Keratinocyte (primary cell): Measurements from ENCODE around the gene B3GNT2. TPM values are rescaled to one million over a fixed set of nuclear protein-coding genes. Genes with fewer than 3 reads are reported as not detected.

Experiments used
- DNase-seq: peaks from one replicate; pipeline ENCODE4 v3.0.0-alpha.2; 2011; ENCODE audit warnings: low read depth, missing footprints, low spot score
- FAIRE-seq: peaks from 2 replicates; lab custom pipeline; 2011; peaks lifted over from hg19 to GRCh38; lab: Jason Lieb, UNC
- H2AFZ ChIP-seq: 2 replicates; pipeline ENCODE4 v1.6.0; 2012; ENCODE audit warnings: low read length, control low read depth, inconsistent platforms; ENCODE audit not compliant: control insufficient read depth
- H3K27ac ChIP-seq: 2 replicates; pipeline ENCODE4 v1.5.1; 2011; ENCODE audit warnings: low read length; ENCODE audit not compliant: control insufficient read depth, insufficient read depth
- H3K27me3 ChIP-seq: 3 replicates; pipeline ENCODE4 v1.6.0; 2011; ENCODE audit warnings: low read length; ENCODE audit not compliant: control insufficient read depth, insufficient read depth; ENCODE audit errors: extremely low read depth
- H3K36me3 ChIP-seq, 2 experiments: 2 replicates in 1 of 2; 3 replicates in 1 of 2; pipeline ENCODE4 v1.5.1; 2011; ENCODE audit warnings: low read length in 2 of 2, mild to moderate bottlenecking in 1 of 2; ENCODE audit not compliant: control insufficient read depth in 2 of 2, insufficient read depth in 2 of 2; ENCODE audit errors: extremely low read depth in 1 of 2
- H3K4me1 ChIP-seq: 3 replicates; pipeline ENCODE4 v1.5.1; 2011; ENCODE audit warnings: low read length; ENCODE audit not compliant: control insufficient read depth, insufficient read depth; ENCODE audit errors: extremely low read depth
- H3K4me2 ChIP-seq: 3 replicates; pipeline ENCODE4 v1.6.0; 2011; ENCODE audit warnings: low read depth, low read length; ENCODE audit not compliant: control insufficient read depth, insufficient read depth; ENCODE audit errors: extremely low read depth
- H3K4me3 ChIP-seq, 3 experiments: fragments of 200-600 bp in 1 of 3; sonication (generic) in 1 of 3; 2 replicates in 2 of 3; 3 replicates in 1 of 3; pipeline ENCODE4 v1.5.1; 2011 to 2016; ENCODE audit warnings: low read length in 3 of 3, mild to moderate bottlenecking in 3 of 3, control low read depth in 2 of 3, inconsistent platforms in 1 of 3, low read depth in 1 of 3, mixed read lengths in 1 of 3, mixed run types in 1 of 3, moderate library complexity in 1 of 3; ENCODE audit not compliant: control insufficient read depth in 2 of 3, insufficient read depth in 2 of 3; ENCODE audit errors: extremely low read depth in 1 of 3
- H3K79me2 ChIP-seq: 2 replicates; pipeline ENCODE4 v1.6.0; 2012; ENCODE audit warnings: low read length; ENCODE audit not compliant: control insufficient read depth, insufficient read depth
- H3K9ac ChIP-seq: 3 replicates; pipeline ENCODE4 v1.6.0; 2011; ENCODE audit warnings: low read length; ENCODE audit not compliant: control insufficient read depth, insufficient read depth; ENCODE audit errors: extremely low read depth
- H3K9me1 ChIP-seq: 3 replicates; pipeline ENCODE4 v1.6.0; 2011; ENCODE audit warnings: low read length; ENCODE audit not compliant: control insufficient read depth, insufficient read depth; ENCODE audit errors: extremely low read depth
- H3K9me3 ChIP-seq: 2 replicates; pipeline ENCODE4 v1.5.1; 2012; ENCODE audit warnings: low read depth, low read length; ENCODE audit not compliant: control insufficient read depth
- H4K20me1 ChIP-seq: 3 replicates; pipeline ENCODE4 v1.6.0; 2011; ENCODE audit warnings: low read length; ENCODE audit not compliant: control insufficient read depth, insufficient read depth; ENCODE audit errors: extremely low read depth
- CTCF ChIP-seq, 3 experiments: IDR thresholded peaks in 1 of 3; conservative IDR thresholded peaks in 1 of 3; optimal IDR thresholded peaks in 1 of 3; 2 replicates in 2 of 3; 3 replicates in 1 of 3; pipeline versions ENCODE3 to v1.5.1; 2011; ENCODE audit warnings: low read length in 3 of 3, mild to moderate bottlenecking in 3 of 3, moderate library complexity in 2 of 3, control low read depth in 1 of 3, inconsistent platforms in 1 of 3; ENCODE audit not compliant: insufficient read depth in 2 of 3; ENCODE audit errors: extremely low read depth in 1 of 3
- EZH2 ChIP-seq: IDR thresholded peaks from one replicate; pipeline ENCODE4 v1.6.1; 2012; ENCODE audit warnings: inconsistent platforms, mild to moderate bottlenecking, low read length, moderate library complexity
- dilution Hi-C: fragments of 300-500 bp; cut with MboI; formaldehyde crosslinking; loops from one replicate; pipeline ENCODE4 v1.7.0; 2020; ENCODE audit warnings: low sequenced_read_pairs; ENCODE audit not compliant: extremely low pct_ligation_motif_present
- polyA plus RNA-seq, 5 experiments: library from polyadenylated mRNA; depleted of rRNA in 3 of 5; stranded (reverse) in 3 of 5; stranded (forward) in 1 of 5; unstranded in 1 of 5; fragments of >200 nt; gene quantifications; 1 replicate in 1 of 5; 2 replicates in 3 of 5; 3 replicates in 1 of 5; pipeline versions ENCODE4 v1.2.1 to v1.2.3, GENCODE V29; 2011 to 2012; ENCODE audit warnings: missing spikeins in 2 of 5, low read depth in 1 of 5, low replicate concordance in 1 of 5

B3GNT2 gene
- polyA plus RNA-seq, 1 donor (not counting 4 experiments of a cell fraction or from before 2014, with no cell fraction given), result 44.3 TPM

- Histone ChIP-seq H3K4me1 (no peaks in the 10 kb centered on the region), H4K20me1 (no peaks in the 10 kb centered on the region), H3K27ac (no peak overlapping the region), H3K9ac (no peak overlapping the region), H3K27me3 (no peaks in the 10 kb centered on the region), H2AFZ (no peak overlapping the region), H3K4me2 (no peak overlapping the region), H3K9me1 (no peaks in the 10 kb centered on the region), H3K79me2 (peaks cover 13% of the 10 kb centered on the region), H3K4me3 (no peak overlapping the region), H3K36me3 (peaks cover 5 to 6% of the 10 kb centered on the region in 2 experiments), H3K9me3 (no peaks in the 10 kb centered on the region)
- FAIRE-seq (no peak), DNase-seq (no peak)
- TF ChIP-seq CTCF (optimal IDR thresholded peaks at IDR 0.05 in 1 of 3, IDR thresholded peaks at IDR 0.05 in 1 of 3, conservative IDR thresholded peaks at IDR 0.05 in 1 of 3; ENCODE audit: extremely low read depth in 1 of 3, insufficient read depth in 2 of 3, low read length in 3 of 3) (no peak), EZH2 (no peak)
- dilution Hi-C loops, result no loop called here
Measured at GRCh38 chr2:62227386-62228075, 31.6 kb downstream of the B3GNT2 start.

- Histone ChIP-seq H2AFZ (no peak overlapping the region), H4K20me1 (no peaks in the 10 kb centered on the region), H3K9me1 (no peaks in the 10 kb centered on the region), H3K9me3 (no peaks in the 10 kb centered on the region), H3K4me2 (no peak overlapping the region), H3K79me2 (no peaks in the 10 kb centered on the region), H3K4me3 (no peak overlapping the region), H3K9ac (no peak overlapping the region), H3K36me3 (peaks cover 0 to 6% of the 10 kb centered on the region in 2 experiments), H3K27ac (no peak overlapping the region), H3K27me3 (no peaks in the 10 kb centered on the region), H3K4me1 (no peaks in the 10 kb centered on the region)
- DNase-seq, result no peak
- no peak for FAIRE-seq
- dilution Hi-C loops, result no loop called here
- TF ChIP-seq CTCF (optimal IDR thresholded peaks at IDR 0.05 in 1 of 3, IDR thresholded peaks at IDR 0.05 in 1 of 3, conservative IDR thresholded peaks at IDR 0.05 in 1 of 3; ENCODE audit: extremely low read depth in 1 of 3, insufficient read depth in 2 of 3, low read length in 3 of 3) (no peak), EZH2 (no peak)
Measured at GRCh38 chr2:62229082-62229605, 33.2 kb downstream of the B3GNT2 start.
